Measurements from ENCODE around the gene PRM1. TPM values are rescaled to one million over a fixed set of nuclear protein-coding genes. Genes with fewer than 3 reads are reported as not detected.

PRM1 gene
- total and polyA plus RNA-seq, 8 donors: not detected

DNA sequence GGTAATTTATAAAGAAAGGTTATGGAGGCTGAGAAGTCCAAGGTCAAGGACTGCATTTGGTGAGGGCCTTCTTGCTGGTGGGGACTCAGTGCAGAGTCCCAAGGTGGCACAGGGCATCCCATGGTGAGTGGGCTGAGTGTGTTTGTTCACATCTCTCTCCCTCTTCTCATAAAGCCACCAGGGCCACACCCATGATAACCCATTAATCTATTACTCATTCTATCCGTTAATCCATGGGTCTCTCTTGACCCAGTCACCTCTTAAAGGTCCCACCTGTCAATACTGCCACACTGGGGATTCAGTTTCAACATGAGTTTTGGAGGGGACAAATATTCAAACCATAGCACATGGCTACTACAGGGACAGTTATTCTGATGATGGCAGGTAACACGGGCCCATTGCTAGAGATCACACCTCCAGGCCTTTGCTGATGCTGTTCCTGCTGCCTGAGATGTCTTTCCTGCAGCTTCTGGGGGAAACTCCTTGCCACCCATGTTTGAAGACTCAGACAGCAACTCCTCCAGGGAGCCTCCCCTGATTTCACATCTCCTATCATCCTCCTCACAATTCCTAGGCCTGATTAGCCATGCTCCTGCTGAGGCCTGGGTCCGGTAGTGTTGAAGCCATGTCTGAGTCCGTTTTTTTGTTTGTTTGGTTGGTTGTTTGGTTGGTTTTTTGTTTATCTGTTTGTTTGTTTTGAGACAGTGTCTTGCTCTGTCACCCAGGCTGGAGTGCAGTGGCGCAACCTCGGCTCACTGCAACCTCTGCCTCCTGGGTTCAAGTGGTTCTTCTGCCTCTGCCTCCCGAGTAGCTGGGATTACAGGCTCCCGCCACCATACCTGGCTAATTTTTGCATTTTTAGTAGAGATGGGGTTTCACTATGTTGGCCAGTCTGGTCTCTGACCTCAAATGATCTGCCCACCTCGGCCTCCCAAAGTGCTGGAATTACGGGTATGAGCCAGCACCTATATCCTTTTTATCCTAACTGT, 41.2 kb downstream of the PRM1 start:
- DNase-seq: no peak
- no peak for ATAC-seq
- no peak for FAIRE-seq
- H3K4me1 ChIP-seq: peaks cover 0 to 3% (median 0%) of the 10 kb centered on the region in 3 donors
- intact Hi-C loops (cut with DNase I): no loop called here
- no peaks in the 10 kb centered on the region for H3K27me3 ChIP-seq
- TF ChIP-seq, protein P1, sequence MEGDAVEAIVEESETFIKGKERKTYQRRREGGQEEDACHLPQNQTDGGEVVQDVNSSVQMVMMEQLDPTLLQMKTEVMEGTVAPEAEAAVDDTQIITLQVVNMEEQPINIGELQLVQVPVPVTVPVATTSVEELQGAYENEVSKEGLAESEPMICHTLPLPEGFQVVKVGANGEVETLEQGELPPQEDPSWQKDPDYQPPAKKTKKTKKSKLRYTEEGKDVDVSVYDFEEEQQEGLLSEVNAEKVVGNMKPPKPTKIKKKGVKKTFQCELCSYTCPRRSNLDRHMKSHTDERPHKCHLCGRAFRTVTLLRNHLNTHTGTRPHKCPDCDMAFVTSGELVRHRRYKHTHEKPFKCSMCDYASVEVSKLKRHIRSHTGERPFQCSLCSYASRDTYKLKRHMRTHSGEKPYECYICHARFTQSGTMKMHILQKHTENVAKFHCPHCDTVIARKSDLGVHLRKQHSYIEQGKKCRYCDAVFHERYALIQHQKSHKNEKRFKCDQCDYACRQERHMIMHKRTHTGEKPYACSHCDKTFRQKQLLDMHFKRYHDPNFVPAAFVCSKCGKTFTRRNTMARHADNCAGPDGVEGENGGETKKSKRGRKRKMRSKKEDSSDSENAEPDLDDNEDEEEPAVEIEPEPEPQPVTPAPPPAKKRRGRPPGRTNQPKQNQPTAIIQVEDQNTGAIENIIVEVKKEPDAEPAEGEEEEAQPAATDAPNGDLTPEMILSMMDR (IDR thresholded peaks at IDR 0.05): no peak
- H3K27ac ChIP-seq: no peak overlapping the region
- no peak overlapping the region for H3K4me3 ChIP-seq
- H3K36me3 ChIP-seq: no peaks in the 10 kb centered on the region
- WGBS, 2 donors: 80 to 82% methylated on average over 10 of the region's 10 CpGs
- no peaks in the 10 kb centered on the region for H3K9me3 ChIP-seq

DNA sequence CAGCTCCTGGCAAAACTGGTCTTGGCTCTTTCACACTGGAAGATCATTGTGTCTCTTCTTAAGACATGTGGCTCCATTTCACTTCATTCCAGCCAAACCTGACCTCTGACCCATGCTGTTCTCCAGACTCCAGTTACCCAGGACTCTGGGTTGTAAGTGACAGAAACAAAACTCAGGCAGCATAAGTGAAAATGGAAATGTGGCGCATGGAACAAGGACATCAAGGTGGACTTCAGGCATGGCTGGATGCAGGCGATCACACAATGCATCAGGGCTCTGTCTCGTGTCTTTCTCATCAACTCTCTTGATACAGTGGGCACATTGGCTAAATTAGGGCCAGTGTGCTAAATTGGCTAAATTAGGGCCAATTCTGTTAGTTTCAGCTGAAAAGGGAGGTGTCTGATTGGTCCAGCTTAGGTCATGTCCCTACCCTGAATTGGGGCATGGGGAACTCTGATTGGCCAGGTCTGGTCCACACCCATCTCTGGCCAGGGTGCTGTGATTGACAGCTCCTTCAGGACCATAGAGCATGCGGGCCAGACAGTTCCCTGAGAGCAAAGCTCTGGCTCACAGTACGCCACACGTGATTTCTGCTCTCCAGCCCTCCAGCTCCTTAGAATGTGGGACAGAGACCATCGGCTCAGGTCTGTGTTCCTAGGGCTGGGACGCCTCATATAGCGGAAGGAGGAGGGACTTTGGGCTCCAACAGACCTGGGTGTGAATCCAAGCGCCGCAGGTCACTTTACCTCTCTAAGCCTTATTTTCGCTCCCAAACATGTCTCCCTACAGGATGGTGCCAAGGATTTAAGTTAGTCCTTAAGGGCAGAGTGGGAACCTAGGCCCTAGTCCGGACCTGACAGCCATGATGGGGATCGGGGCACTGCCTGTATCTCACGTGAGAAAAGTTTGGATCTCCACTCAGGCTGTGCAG, 42.6 kb downstream of the PRM1 start:
- FAIRE-seq: no peak

DNA sequence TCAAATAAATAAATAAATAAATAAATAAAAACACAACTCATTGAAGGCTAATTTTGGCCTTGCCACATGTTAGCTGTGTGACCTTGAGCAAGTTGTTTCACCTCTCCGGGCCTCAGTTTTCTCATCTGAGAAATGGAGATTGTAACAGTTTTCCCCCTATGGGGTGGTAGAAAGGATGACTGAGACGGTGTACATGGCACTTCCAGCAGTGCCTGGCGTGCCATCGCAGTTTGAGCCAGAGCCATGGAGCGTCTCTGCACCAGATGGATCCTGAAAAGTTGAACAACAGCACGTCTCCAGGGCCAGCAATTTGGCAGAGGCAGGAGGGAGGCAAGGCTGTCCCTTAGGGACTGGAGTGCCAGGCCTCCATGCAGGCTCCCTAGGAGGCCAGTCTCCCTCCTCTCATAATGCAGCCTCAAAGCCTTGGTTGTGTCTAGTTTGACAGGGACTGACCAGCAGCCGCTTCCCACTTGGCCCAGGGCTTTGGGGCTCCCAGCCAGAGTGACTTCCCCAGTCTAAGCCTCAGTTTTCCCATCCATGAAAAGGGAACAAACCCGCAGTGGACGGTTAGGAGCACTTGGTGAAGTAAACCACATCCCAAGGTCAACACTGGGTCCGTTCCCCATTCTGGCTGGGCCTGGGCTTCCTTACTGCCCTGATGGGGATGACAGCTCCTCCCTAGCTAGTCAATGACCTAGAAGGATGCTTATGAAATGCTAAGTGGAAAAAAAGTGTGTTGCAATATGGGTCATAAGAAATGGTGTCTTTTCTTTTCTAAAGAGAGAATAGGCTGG, 44.5 kb downstream of the PRM1 start:
- Histone ChIP-seq H3K4me1 (peaks cover 0 to 3% (median 0%) of the 10 kb centered on the region in 3 donors), H3K27me3 (no peaks in the 10 kb centered on the region), H3K9me3 (no peaks in the 10 kb centered on the region), H3K4me3 (no peak overlapping the region), H3K27ac (no peak overlapping the region), H3K36me3 (no peaks in the 10 kb centered on the region)
- intact Hi-C loops (cut with DNase I): no loop called here
- DNase-seq (no peak), ATAC-seq (no peak), FAIRE-seq (no peak)
- WGBS, 2 donors: 74 to 85% methylated on average over 10 of the region's 10 CpGs
- TF ChIP-seq, protein P1 (IDR thresholded peaks at IDR 0.05): no peak

More for the DNA sequence above, 42.6 kb downstream of the PRM1 start:
- Histone ChIP-seq H3K9me3 (no peaks in the 10 kb centered on the region), H3K36me3 (no peaks in the 10 kb centered on the region), H3K4me3 (no peak overlapping the region), H3K4me1 (peaks cover 0 to 3% (median 0%) of the 10 kb centered on the region in 3 donors), H3K27ac (no peak overlapping the region), H3K27me3 (no peaks in the 10 kb centered on the region)
- TF ChIP-seq, protein P1 (IDR thresholded peaks at IDR 0.05): no peak
- no peak for ATAC-seq
- intact Hi-C loops (cut with DNase I): no loop called here
- WGBS, 2 donors: 92 to 93% methylated on average over 15 of the region's 15 CpGs
- DNase-seq: no peak

DNA sequence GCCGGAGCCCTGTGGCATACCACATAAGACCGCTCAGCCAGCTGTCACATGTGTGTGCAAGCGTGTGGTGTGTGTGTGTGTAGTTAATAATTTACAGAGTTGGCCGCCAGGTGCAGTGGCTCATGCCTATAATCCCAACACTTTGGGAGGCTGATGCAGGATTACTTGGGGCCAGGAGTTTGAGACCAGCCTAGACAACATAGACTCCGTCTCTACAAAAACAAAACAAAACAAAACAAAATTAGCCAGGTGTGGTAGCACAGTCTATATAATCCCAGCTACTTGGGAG, 45.5 kb downstream of the PRM1 start:
- WGBS, 2 donors: 19 to 22% methylated on average over 5 of the region's 5 CpGs
- Histone ChIP-seq H3K4me1 (peaks cover 0 to 3% (median 0%) of the 10 kb centered on the region in 3 donors), H3K4me3 (no peak overlapping the region), H3K36me3 (no peaks in the 10 kb centered on the region), H3K9me3 (no peaks in the 10 kb centered on the region), H3K27ac (no peak overlapping the region), H3K27me3 (no peaks in the 10 kb centered on the region)
- DNase-seq: peak in 4 of 6 donors; percentile 48 to 67 (median 58)
- peak; percentile 91 to 95 (median 94) for ATAC-seq
- FAIRE-seq: no peak
- intact Hi-C loops (cut with DNase I): no loop called here
- TF ChIP-seq, protein P1 (IDR thresholded peaks at IDR 0.05): no peak

Measured in pancreas (tissue), 10 donors.